Sigmoid colon (tissue), 4 donors: ENCODE measurements around the gene LRP1.

Experiments used
- CTCF ChIP-seq, 4 experiments: fragments of 450-650 bp in 3 of 4; fragments of 200-600 bp in 1 of 4; IDR thresholded peaks; one replicate each; pipeline ENCODE4 v1.5.1; 2016 to 2019; ENCODE audit warnings: antibody characterized with exemption in 4 of 4, mild to moderate bottlenecking in 3 of 4, moderate library complexity in 2 of 4
- EP300 ChIP-seq, 4 donors: sonication (generic); formaldehyde crosslinking; IDR thresholded peaks; one replicate each; pipeline ENCODE4 v1.6.1; 2017; ENCODE audit warnings: antibody characterized with exemption in 4 of 4
- POLR2A ChIP-seq, 2 donors: fragments of 450-650 bp; IDR thresholded peaks; one replicate each; pipeline ENCODE4 v1.6.1; 2016; ENCODE audit warnings: antibody characterized with exemption in 2 of 2, mild to moderate bottlenecking in 2 of 2, moderate library complexity in 2 of 2
- POLR2AphosphoS5 ChIP-seq, 4 donors: sonication (generic); formaldehyde crosslinking; IDR thresholded peaks; one replicate each; pipeline ENCODE4 v1.6.1; 2017; ENCODE audit warnings: antibody characterized with exemption in 4 of 4

GRCh38 chr12:57195186-57195585, 66.9 kb downstream of the LRP1 start:
- no peak for TF ChIP-seq CTCF (IDR thresholded peaks at IDR 0.05)
- no peak for TF ChIP-seq EP300 (IDR thresholded peaks at IDR 0.05)
- TF ChIP-seq POLR2A (IDR thresholded peaks at IDR 0.05) = no peak
- no peak for TF ChIP-seq POLR2AphosphoS5 (IDR thresholded peaks at IDR 0.05)
